IMR-90 (cell line): ENCODE data around the gene MYPN. TPM values are rescaled to one million over a fixed set of nuclear protein-coding genes. Genes with fewer than 3 reads are reported as not detected.

Experiments
- ATAC-seq: fragments of 200-7000 bp; cut with Tn5 transposase; 2 replicates; pipeline ENCODE4 v1.9.1; 2020; ENCODE audit warnings: low read depth, mild to moderate bottlenecking, moderate library complexity
- BruUV-seq: library from RNA; stranded (reverse); fragments of 400-500 nt; replicated peaks from 2 replicates; lab custom pipeline; 2021; lab: Mats Ljungman, UMichigan
- CTCF ChIA-PET: fragments of 300-600 bp; formaldehyde crosslinking; extraction: SDS; loops from one replicate; lab custom pipeline; 2021; ENCODE audit warnings: antibody characterized with exemption; lab: Yijun Ruan, JAX
- POLR2A ChIA-PET: fragments of 300-600 bp; sonication (Branson Sonifier 250); formaldehyde crosslinking; loops from one replicate; lab custom pipeline; 2022; ENCODE audit warnings: antibody characterized with exemption; ENCODE audit not compliant: unreplicated experiment; lab: Charles Lee
- DNase-seq: peaks from one replicate; pipeline ENCODE4 v3.0.0; 2013
- H2AFZ ChIP-seq: replicated peaks from 2 replicates; pipeline ENCODE3; 2013; ENCODE audit warnings: low read length, mild to moderate bottlenecking; ENCODE audit not compliant: poor library complexity
- H2AK5ac ChIP-seq: 2 replicates; pipeline ENCODE4 v1.6.1; 2013; ENCODE audit warnings: low read depth, low read length, inconsistent platforms
- H2AK9ac ChIP-seq: replicated peaks from 2 replicates; pipeline ENCODE3; 2013; ENCODE audit warnings: mild to moderate bottlenecking, low read depth, low read length, moderate library complexity; ENCODE audit not compliant: poor library complexity
- H2BK120ac ChIP-seq: 2 replicates; pipeline ENCODE4 v1.6.1; 2013; ENCODE audit warnings: low read depth, low read length, inconsistent platforms
- H2BK15ac ChIP-seq: 3 replicates; pipeline ENCODE4 v1.6.1; 2013; ENCODE audit warnings: low read depth, low read length, inconsistent platforms
- H2BK20ac ChIP-seq: 2 replicates; pipeline ENCODE4 v1.6.1; 2013; ENCODE audit warnings: low read depth, mild to moderate bottlenecking, inconsistent platforms, low read length, moderate library complexity
- H2BK5ac ChIP-seq: 2 replicates; pipeline ENCODE4 v1.6.1; 2013; ENCODE audit warnings: mild to moderate bottlenecking, low read depth, low read length, inconsistent platforms; ENCODE audit not compliant: poor library complexity, severe bottlenecking
- H3K14ac ChIP-seq: replicated peaks from 2 replicates; pipeline ENCODE4 v1.6.1; 2013; ENCODE audit warnings: low read depth, low read length, inconsistent platforms
- H3K18ac ChIP-seq: 2 replicates; pipeline ENCODE4 v1.6.1; 2013; ENCODE audit warnings: low read depth, low read length, control low read depth
- H3K23ac ChIP-seq: 2 replicates; pipeline ENCODE4 v1.6.1; 2013; ENCODE audit warnings: low read depth, low read length, inconsistent platforms
- H3K27ac ChIP-seq: 2 replicates; pipeline ENCODE4 v1.5.1; 2013; ENCODE audit warnings: mild to moderate bottlenecking, control low read depth, low read length; ENCODE audit not compliant: insufficient read depth
- H3K27me3 ChIP-seq: 2 replicates; pipeline ENCODE4 v1.6.1; 2013; ENCODE audit warnings: low read length; ENCODE audit not compliant: control insufficient read depth, insufficient read depth
- H3K36me3 ChIP-seq: 2 replicates; pipeline ENCODE4 v1.6.1; 2013; ENCODE audit warnings: low read length, mixed read lengths; ENCODE audit not compliant: control insufficient read depth, insufficient read depth
- H3K4ac ChIP-seq: 2 replicates; pipeline ENCODE4 v1.6.1; 2013; ENCODE audit warnings: low read depth, low read length, inconsistent platforms
- H3K4me1 ChIP-seq: 2 replicates; pipeline ENCODE4 v1.6.1; 2013; ENCODE audit warnings: low read length, mixed read lengths; ENCODE audit not compliant: control insufficient read depth, insufficient read depth
- H3K4me2 ChIP-seq: 2 replicates; pipeline ENCODE4 v1.6.1; 2013; ENCODE audit warnings: low read depth, mild to moderate bottlenecking, control low read depth, low read length, moderate library complexity
- H3K4me3 ChIP-seq: 2 replicates; pipeline ENCODE4 v1.5.1; 2013; ENCODE audit warnings: low read depth, mild to moderate bottlenecking, control low read depth, low read length, moderate library complexity; ENCODE audit not compliant: insufficient read depth
- H3K56ac ChIP-seq: 2 replicates; pipeline ENCODE4 v1.6.1; 2013; ENCODE audit warnings: low read length, inconsistent platforms; ENCODE audit not compliant: insufficient read depth; ENCODE audit errors: extremely low read depth
- H3K79me1 ChIP-seq, 2 experiments: 2 replicates each; pipeline ENCODE4 v1.6.1; 2013; ENCODE audit warnings: low read length in 2 of 2, inconsistent platforms in 1 of 2, low read depth in 1 of 2
- H3K9ac ChIP-seq: 2 replicates; pipeline ENCODE4 v1.6.1; 2013; ENCODE audit warnings: low read depth, low read length, control low read depth
- H3K9me1 ChIP-seq: 2 replicates; pipeline ENCODE4 v1.6.1; 2013; ENCODE audit warnings: low read length, inconsistent platforms; ENCODE audit not compliant: insufficient read depth
- H3K9me3 ChIP-seq: 2 replicates; pipeline ENCODE4 v1.6.1; 2013; ENCODE audit warnings: low read length; ENCODE audit not compliant: control insufficient read depth, insufficient read depth
- H4K20me1 ChIP-seq: 2 replicates; pipeline ENCODE4 v1.6.1; 2013; ENCODE audit warnings: low read length, inconsistent platforms; ENCODE audit not compliant: insufficient read depth
- H4K5ac ChIP-seq: 2 replicates; pipeline ENCODE4 v1.6.1; 2013; ENCODE audit warnings: mild to moderate bottlenecking, low read depth, low read length, control low read depth
- H4K8ac ChIP-seq, 2 experiments: 2 replicates each; pipeline ENCODE4 v1.6.1; 2013; ENCODE audit warnings: low read depth in 2 of 2, low read length in 2 of 2, control low read depth in 1 of 2, inconsistent platforms in 1 of 2
- H4K91ac ChIP-seq: 2 replicates; pipeline ENCODE4 v1.6.1; 2013; ENCODE audit warnings: low read depth, low read length, inconsistent platforms; ENCODE audit not compliant: insufficient read depth
- BHLHE40 ChIP-seq: fragments of 150-350 bp; IDR thresholded peaks from 2 replicates; pipeline ENCODE4 v1.6.1; 2016; ENCODE audit warnings: mild to moderate bottlenecking, low read depth, low read length
- CEBPB ChIP-seq: IDR thresholded peaks from 2 replicates; pipeline ENCODE4 v1.6.1; 2012; ENCODE audit warnings: low read depth, low read length, improper control_type of control experiment
- CHD1 ChIP-seq: IDR thresholded peaks from 2 replicates; pipeline ENCODE4 v1.6.1; 2012; ENCODE audit warnings: low read depth, low read length, improper control_type of control experiment
- MAFK ChIP-seq: IDR thresholded peaks from 2 replicates; pipeline ENCODE4 v1.6.1; 2012; ENCODE audit warnings: low read depth, low read length, improper control_type of control experiment
- MXI1 ChIP-seq: IDR thresholded peaks from 2 replicates; pipeline ENCODE4 v1.6.1; 2012; ENCODE audit warnings: low read depth, mild to moderate bottlenecking, low read length, moderate library complexity, borderline replicate concordance
- NFE2L2 ChIP-seq: fragments of 150-350 bp; IDR thresholded peaks from 2 replicates; pipeline ENCODE4 v1.6.1; 2016; ENCODE audit warnings: low read depth, mild to moderate bottlenecking, low read length
- WGBS, 2 experiments: methylation state at CpG; one replicate each; pipeline versions ENCODE4 v1.1.5 to v1.1.7; 2013; ENCODE audit warnings: missing lambda C conversion rate in 2 of 2; ENCODE audit not compliant: insufficient read length in 1 of 2; ENCODE audit errors: extremely low coverage in 2 of 2; 5-methylcytosine and 5-hydroxymethylcytosine counted together
- dilution Hi-C: fragments of 300-500 bp; cut with HindIII; formaldehyde crosslinking; loops from one replicate; pipeline ENCODE4 v1.14.3; 2018; ENCODE audit warnings: low sequenced_read_pairs; ENCODE audit not compliant: unreplicated experiment
- in situ Hi-C: fragments of 300-500 bp; cut with MboI; formaldehyde crosslinking; loops from 3 replicates; pipeline ENCODE4 v1.14.3; 2019; ENCODE audit warnings: low sequenced_read_pairs, inconsistent platforms, mixed read lengths
- intact Hi-C: fragments of 100-400 bp; cut with micrococcal nuclease; formaldehyde crosslinking; loops from 2 replicates; pipeline ENCODE4 v1.10.0; 2022
- polyA plus RNA-seq, 3 experiments: library from polyadenylated mRNA; depleted of rRNA; stranded (reverse); fragments of >200 nt; gene quantifications; 2 replicates each; pipeline ENCODE4 v1.2.3, GENCODE V29; 2012; ENCODE audit warnings: low replicate concordance in 1 of 3
- total RNA-seq: library from RNA; depleted of rRNA; stranded (reverse); fragments of >200 nt; gene quantifications from 2 replicates; pipeline ENCODE4 v1.2.3, GENCODE V29; 2012
- TF ChIP-seq, protein P1 (sequence below): conservative IDR thresholded peaks from 2 replicates; pipeline ENCODE4 v1.5.1; 2012; ENCODE audit warnings: mild to moderate bottlenecking, low read depth, low read length, improper control_type of control experiment
- TF ChIP-seq, protein P2 (sequence below): fragments of 150-350 bp; IDR thresholded peaks from 2 replicates; pipeline ENCODE4 v1.6.1; 2017; ENCODE audit warnings: mild to moderate bottlenecking, antibody characterized with exemption, low read length, low read depth

MYPN gene
- total and polyA plus RNA-seq, 2 of the 4 experiments (the other 2 are of a cell fraction): 7.8 to 13.1 TPM

- no peak overlapping the region for H2BK20ac ChIP-seq
- intact Hi-C loops: loop anchor here (2.0 to 10.0 kb wide), 4 partner anchors 83 to 261 kb away; partner anchors contain the start of genes HNRNPH3, PBLD and SIRT1
Measured at GRCh38 chr10:68073631-68074030, 35.7 kb upstream of the MYPN start.

More at GRCh38 chr10:68073631-68074030, 35.7 kb upstream of the MYPN start:
- Histone ChIP-seq H2BK5ac (peak overlapping the region; percentile 92), H3K4ac (no peak overlapping the region), H3K23ac (no peak overlapping the region; the same call in 1 of the 2 replicates), H3K56ac (peak overlapping the region; percentile 98), H2AFZ (no peak overlapping the region), H3K27me3 (no peaks in the 10 kb centered on the region), H3K4me3 (peak overlapping the region; percentile 92), H2AK5ac (no peak overlapping the region), H3K79me1 (peaks cover 4 to 10% of the 10 kb centered on the region in 2 experiments; a peak in 3 of 4 replicates), H3K27ac (0 out of 2 replicates have a peak overlapping the region, but pooled peaks have one; percentile 5), H3K9me3 (no peaks in the 10 kb centered on the region), H4K8ac (no peak overlapping the region), H2BK15ac (no peak overlapping the region), H3K4me2 (peak overlapping the region; percentile 95), H4K91ac (no peak overlapping the region), H3K4me1 (peaks cover 4% of the 10 kb centered on the region), H3K18ac (no peak overlapping the region), H3K36me3 (peaks cover 6% of the 10 kb centered on the region), H3K9ac (peak overlapping the region; percentile 98; the same call in 1 of the 2 replicates), H2AK9ac (no peak overlapping the region), H4K20me1 (peaks cover 21% of the 10 kb centered on the region), H3K14ac (peak overlapping the region; percentile 96; the same call in 1 of the 2 replicates), H2BK120ac (no peak overlapping the region), H4K5ac (no peak overlapping the region), H3K9me1 (no peaks in the 10 kb centered on the region)
- dilution Hi-C loops: no loop called here
- no TSS peak for BruUV-seq
- no peak for DNase-seq
- ATAC-seq: no peak
- in situ Hi-C loops: no loop called here
- CTCF ChIA-PET: no interaction called here
- no CpG with 5 or more reads among the region's 3 CpGs for WGBS, 2 experiments
- no peak for TF ChIP-seq BHLHE40
- no peak for TF ChIP-seq CEBPB
- TF ChIP-seq, protein P1, sequence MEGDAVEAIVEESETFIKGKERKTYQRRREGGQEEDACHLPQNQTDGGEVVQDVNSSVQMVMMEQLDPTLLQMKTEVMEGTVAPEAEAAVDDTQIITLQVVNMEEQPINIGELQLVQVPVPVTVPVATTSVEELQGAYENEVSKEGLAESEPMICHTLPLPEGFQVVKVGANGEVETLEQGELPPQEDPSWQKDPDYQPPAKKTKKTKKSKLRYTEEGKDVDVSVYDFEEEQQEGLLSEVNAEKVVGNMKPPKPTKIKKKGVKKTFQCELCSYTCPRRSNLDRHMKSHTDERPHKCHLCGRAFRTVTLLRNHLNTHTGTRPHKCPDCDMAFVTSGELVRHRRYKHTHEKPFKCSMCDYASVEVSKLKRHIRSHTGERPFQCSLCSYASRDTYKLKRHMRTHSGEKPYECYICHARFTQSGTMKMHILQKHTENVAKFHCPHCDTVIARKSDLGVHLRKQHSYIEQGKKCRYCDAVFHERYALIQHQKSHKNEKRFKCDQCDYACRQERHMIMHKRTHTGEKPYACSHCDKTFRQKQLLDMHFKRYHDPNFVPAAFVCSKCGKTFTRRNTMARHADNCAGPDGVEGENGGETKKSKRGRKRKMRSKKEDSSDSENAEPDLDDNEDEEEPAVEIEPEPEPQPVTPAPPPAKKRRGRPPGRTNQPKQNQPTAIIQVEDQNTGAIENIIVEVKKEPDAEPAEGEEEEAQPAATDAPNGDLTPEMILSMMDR: no peak
- TF ChIP-seq CHD1: no peak
- TF ChIP-seq, protein P2, sequence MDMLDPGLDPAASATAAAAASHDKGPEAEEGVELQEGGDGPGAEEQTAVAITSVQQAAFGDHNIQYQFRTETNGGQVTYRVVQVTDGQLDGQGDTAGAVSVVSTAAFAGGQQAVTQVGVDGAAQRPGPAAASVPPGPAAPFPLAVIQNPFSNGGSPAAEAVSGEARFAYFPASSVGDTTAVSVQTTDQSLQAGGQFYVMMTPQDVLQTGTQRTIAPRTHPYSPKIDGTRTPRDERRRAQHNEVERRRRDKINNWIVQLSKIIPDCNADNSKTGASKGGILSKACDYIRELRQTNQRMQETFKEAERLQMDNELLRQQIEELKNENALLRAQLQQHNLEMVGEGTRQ: no peak
- no peak for TF ChIP-seq NFE2L2
- no peak for TF ChIP-seq MXI1
- no peak for TF ChIP-seq MAFK
- POLR2A ChIA-PET: no interaction called here
